Activated effector memory CD4-positive, alpha-beta T cell treated with Interleukin-2 at 50 U/mL for 16 hours (primary cell): Measurements from ENCODE around the gene GCHFR.

Experiments
- DNase-seq: peaks from one replicate; pipeline ENCODE4 v3.0.0-alpha.2; 2020

Gene GCHFR

GRCh38 chr15:40763801-40764628 lies at the start of gene GCHFR:
TSS of gene GCHFR (plus strand) at chr15:40764068. CDS start at chr15:40764181, 113 bp downstream.
- peak; percentile 58 for DNase-seq

- no peak for DNase-seq
Measured at GRCh38 chr15:40714144-40714543, 49.7 kb upstream of the GCHFR start.

- DNase-seq, result no peak
Measured at GRCh38 chr15:40716165-40716564, 47.7 kb upstream of the GCHFR start.

- no peak for DNase-seq
Measured at GRCh38 chr15:40721701-40722100, 42.2 kb upstream of the GCHFR start.

GRCh38 chr15:40722354-40722753 lies 41.5 kb upstream of the GCHFR start:
- no peak for DNase-seq

GRCh38 chr15:40722934-40723333 lies 40.9 kb upstream of the GCHFR start:
- DNase-seq, result no peak

- no peak for DNase-seq
Measured at GRCh38 chr15:40723919-40724318, 39.9 kb upstream of the GCHFR start.

GRCh38 chr15:40731034-40731433 lies 32.8 kb upstream of the GCHFR start:
- no peak for DNase-seq

- DNase-seq, result no peak
Measured at GRCh38 chr15:40736575-40736974, 27.3 kb upstream of the GCHFR start.

- no peak for DNase-seq
Measured at GRCh38 chr15:40737048-40737447, 26.8 kb upstream of the GCHFR start.

- no peak for DNase-seq
Measured at GRCh38 chr15:40739047-40739446, 24.8 kb upstream of the GCHFR start.

GRCh38 chr15:40739854-40740253 lies 24.0 kb upstream of the GCHFR start:
- DNase-seq, result no peak

- no peak for DNase-seq
Measured at GRCh38 chr15:40743485-40743901, 20.4 kb upstream of the GCHFR start.

GRCh38 chr15:40743921-40744814 lies 19.7 kb upstream of the GCHFR start:
- DNase-seq, result peak; percentile 53

- no peak for DNase-seq
Measured at GRCh38 chr15:40744815-40745152, 19.1 kb upstream of the GCHFR start.

GRCh38 chr15:40746916-40747418 lies 16.9 kb upstream of the GCHFR start:
- no peak for DNase-seq

- no peak for DNase-seq
Measured at GRCh38 chr15:40747685-40748631, 15.9 kb upstream of the GCHFR start.

- no peak for DNase-seq
Measured at GRCh38 chr15:40749151-40749630, 14.7 kb upstream of the GCHFR start.

- DNase-seq, result no peak
Measured at GRCh38 chr15:40750885-40751284, 13.0 kb upstream of the GCHFR start.

- DNase-seq, result no peak
Measured at GRCh38 chr15:40751745-40752144, 12.1 kb upstream of the GCHFR start.

GRCh38 chr15:40754574-40754882 lies 9.3 kb upstream of the GCHFR start:
- DNase-seq, result no peak
